Spleen (tissue), 11 donors: ENCODE data around the gene TUBGCP2. TPM values are rescaled to one million over a fixed set of nuclear protein-coding genes. Genes with fewer than 3 reads are reported as not detected.

Experiments used
- DNase-seq: peaks from one replicate; pipeline ENCODE4 v3.0.0-alpha.2; 2020
- H3K27ac ChIP-seq, 8 donors: fragments of 200-600 bp; sonication (generic) in 7 of 8; 1 replicate in 4 of 8; 2 replicates in 4 of 8; pipeline versions ENCODE4 v1.5.0 to v1.8.0; 2016 to 2021; ENCODE audit warnings: inconsistent platforms in 4 of 8, mild to moderate bottlenecking in 4 of 8, moderate library complexity in 1 of 8
- H3K27me3 ChIP-seq, 7 donors: fragments of 200-600 bp; sonication (generic) in 6 of 7; replicated peaks in 1 of 7; 1 replicate in 4 of 7; 2 replicates in 3 of 7; pipeline versions ENCODE4 v1.5.0 to v1.8.0; 2016 to 2021; ENCODE audit warnings: inconsistent platforms in 3 of 7, mild to moderate bottlenecking in 1 of 7
- H3K36me3 ChIP-seq, 6 donors: fragments of 200-600 bp; sonication (generic) in 5 of 6; 1 replicate in 4 of 6; 2 replicates in 2 of 6; pipeline versions ENCODE4 v1.5.0 to v1.8.0; 2016 to 2021; ENCODE audit warnings: inconsistent platforms in 2 of 6
- H3K4me1 ChIP-seq, 6 donors: fragments of 200-600 bp; sonication (generic) in 5 of 6; 1 replicate in 3 of 6; 2 replicates in 3 of 6; pipeline versions ENCODE4 v1.5.0 to v1.8.0; 2016 to 2021; ENCODE audit warnings: inconsistent platforms in 3 of 6
- H3K4me3 ChIP-seq, 8 donors: fragments of 200-600 bp; sonication (generic) in 7 of 8; 1 replicate in 4 of 8; 2 replicates in 4 of 8; pipeline versions ENCODE4 v1.5.0 to v1.8.0; 2016 to 2021; ENCODE audit warnings: inconsistent platforms in 4 of 8, mild to moderate bottlenecking in 4 of 8, moderate library complexity in 2 of 8
- H3K9me3 ChIP-seq, 8 donors: fragments of 200-600 bp; sonication (generic) in 7 of 8; 1 replicate in 4 of 8; 2 replicates in 4 of 8; pipeline versions ENCODE4 v1.5.0 to v1.8.0; 2016 to 2021; ENCODE audit warnings: inconsistent platforms in 4 of 8
- CTCF ChIP-seq, 11 experiments: fragments of 200-600 bp in 7 of 11; fragments of 450-650 bp in 4 of 11; sonication (generic) in 4 of 11; IDR thresholded peaks in 8 of 11; conservative IDR thresholded peaks in 3 of 11; 1 replicate in 7 of 11; 2 replicates in 4 of 11; pipeline versions ENCODE4 v1.4.0 to v1.8.0; 2016 to 2021; ENCODE audit warnings: antibody characterized with exemption in 11 of 11, inconsistent platforms in 4 of 11, mild to moderate bottlenecking in 1 of 11
- POLR2A ChIP-seq, 3 donors: fragments of 450-650 bp; IDR thresholded peaks; one replicate each; pipeline ENCODE4 v1.5.1; 2017; ENCODE audit warnings: antibody characterized with exemption in 3 of 3, mild to moderate bottlenecking in 1 of 3
- POLR2AphosphoS5 ChIP-seq, 3 donors: sonication (generic); formaldehyde crosslinking; IDR thresholded peaks; one replicate each; pipeline ENCODE4 v1.5.1; 2017; ENCODE audit warnings: antibody characterized with exemption in 3 of 3
- WGBS, 5 donors: extraction: QIAGEN DNeasy Blood & Tissue Kit in 3 of 5; methylation state at CpG; one replicate each; pipeline versions ENCODE4 v1.1.5 to v1.1.7; 2013 to 2018; 5-methylcytosine and 5-hydroxymethylcytosine counted together
- intact Hi-C: fragments of 100-400 bp; cut with DNase I; formaldehyde crosslinking; loops from one replicate; pipeline ENCODE4 v1.15.0; 2023; ENCODE audit warnings: low total_unique reads
- polyA plus RNA-seq, 3 donors: library from polyadenylated mRNA; stranded (reverse); fragments of 200-250 nt; gene quantifications; one replicate each; pipeline ENCODE4 v1.2.1, GENCODE V29; 2013
- total RNA-seq, 7 donors: library from RNA; depleted of rRNA in 3 of 7; stranded (reverse); fragments of >200 nt in 3 of 7; fragmentation: NEBNext Ultra II Directional in 4 of 7; extraction: Animal tissue kit (Norgen Biotek cat#: 25700) in 4 of 7; gene quantifications; one replicate each; pipeline versions ENCODE4 v1.1.0 to v1.2.1, GENCODE V29; 2016 to 2021
- donor health status: healthy with polysubstance abuse.
- donor health status: DM: no; HTN: no; CAD: no; lungs with moderate emphysema.
- donor health status: DM: no; HTN: no; CAD: no.
- donor health status: Bipolar disorder and iron deficiency.
- donor health status: healthy.
- donor health status: DM: no; HTN: no; CAD: no.
- donor health status: DM: yes; HTN: yes; CAD: no.

TUBGCP2 gene
- total and polyA plus RNA-seq, 10 donors: 40.2 to 201 (median 57.6) TPM

- Histone ChIP-seq H3K27ac (no peak overlapping the region), H3K27me3 (peaks cover 3 to 80% (median 58%) of the 10 kb centered on the region in 7 donors), H3K9me3 (no peaks in the 10 kb centered on the region), H3K36me3 (no peaks in the 10 kb centered on the region), H3K4me1 (peaks cover 8 to 33% (median 27%) of the 10 kb centered on the region in 6 donors), H3K4me3 (peak overlapping the region in 3 of 8 donors; percentile 10 to 47 (median 14))
- TF ChIP-seq POLR2AphosphoS5 (IDR thresholded peaks at IDR 0.05): peak; percentile 59 to 72 (median 66)
- no peak for TF ChIP-seq POLR2A (IDR thresholded peaks at IDR 0.05)
- TF ChIP-seq CTCF (IDR thresholded peaks at IDR 0.05 in 8 of 11, conservative IDR thresholded peaks at IDR 0.05 in 3 of 11): peak; percentile 58 to 95 (median 94)
- peak; percentile 96 for DNase-seq
- WGBS, 5 donors: 9 to 12% (median 10%) methylated on average over 34 to 37 of the region's 37 CpGs
- intact Hi-C loops: loop anchor here (10.0 kb wide), 1 partner anchor 195 kb away; the partner anchor contains the start of gene CYP2E1
These were observed 21.0 kb upstream of the TUBGCP2 start for GRCh38 chr10:133329491-133330202.

- no peak for DNase-seq
These were observed 20.0 kb upstream of the TUBGCP2 start for GRCh38 chr10:133328358-133329343.

GRCh38 chr10:133327651-133328357, 19.1 kb upstream of the TUBGCP2 start:
- Histone ChIP-seq H3K4me1 (peaks cover 7 to 38% (median 31%) of the 10 kb centered on the region in 6 donors), H3K27me3 (peaks cover 3 to 88% (median 55%) of the 10 kb centered on the region in 7 donors), H3K36me3 (no peaks in the 10 kb centered on the region), H3K9me3 (no peaks in the 10 kb centered on the region), H3K27ac (no peak overlapping the region), H3K4me3 (no peak overlapping the region)
- 28 to 61% (median 53%) methylated on average over 6 to 12 of the region's 12 CpGs for WGBS, 5 donors
- intact Hi-C loops: no loop called here
- TF ChIP-seq CTCF (IDR thresholded peaks at IDR 0.05 in 8 of 11, conservative IDR thresholded peaks at IDR 0.05 in 3 of 11) (no peak), POLR2A (IDR thresholded peaks at IDR 0.05) (no peak), POLR2AphosphoS5 (IDR thresholded peaks at IDR 0.05) (no peak)
- DNase-seq: no peak

More at GRCh38 chr10:133328358-133329343, 20.0 kb upstream of the TUBGCP2 start:
- 79 to 90% (median 83%) methylated on average over 10 to 15 of the region's 15 CpGs for WGBS, 5 donors
- Histone ChIP-seq H3K27ac (no peak overlapping the region), H3K36me3 (no peaks in the 10 kb centered on the region), H3K9me3 (no peaks in the 10 kb centered on the region), H3K4me1 (peaks cover 7 to 38% (median 31%) of the 10 kb centered on the region in 6 donors), H3K4me3 (no peak overlapping the region), H3K27me3 (peaks cover 3 to 87% (median 56%) of the 10 kb centered on the region in 7 donors)
- intact Hi-C loops: no loop called here
- TF ChIP-seq CTCF (IDR thresholded peaks at IDR 0.05 in 8 of 11, conservative IDR thresholded peaks at IDR 0.05 in 3 of 11) (no peak), POLR2A (IDR thresholded peaks at IDR 0.05) (no peak), POLR2AphosphoS5 (IDR thresholded peaks at IDR 0.05) (no peak)
